HTR-8/SVneo (cell line): ENCODE measurements around the gene POLK.
A peak's percentile ranks its signal among the peaks of the same experiment; 100 is the strongest.
"Not testable (repeated sequence)": the region's sequence is repeated elsewhere in the genome, so short reads cannot be mapped to it uniquely, and the experiment has no call there.

ENCODE experiments used
- DNase-seq: peaks from one replicate; pipeline ENCODE4 v3.0.0; 2011; ENCODE audit warnings: low spot score, mixed read lengths; ENCODE audit not compliant: insufficient read length
- FAIRE-seq: peaks from 2 replicates; lab custom pipeline; 2011; peaks lifted over from hg19 to GRCh38; lab: Jason Lieb, UNC

The POLK gene

DNA sequence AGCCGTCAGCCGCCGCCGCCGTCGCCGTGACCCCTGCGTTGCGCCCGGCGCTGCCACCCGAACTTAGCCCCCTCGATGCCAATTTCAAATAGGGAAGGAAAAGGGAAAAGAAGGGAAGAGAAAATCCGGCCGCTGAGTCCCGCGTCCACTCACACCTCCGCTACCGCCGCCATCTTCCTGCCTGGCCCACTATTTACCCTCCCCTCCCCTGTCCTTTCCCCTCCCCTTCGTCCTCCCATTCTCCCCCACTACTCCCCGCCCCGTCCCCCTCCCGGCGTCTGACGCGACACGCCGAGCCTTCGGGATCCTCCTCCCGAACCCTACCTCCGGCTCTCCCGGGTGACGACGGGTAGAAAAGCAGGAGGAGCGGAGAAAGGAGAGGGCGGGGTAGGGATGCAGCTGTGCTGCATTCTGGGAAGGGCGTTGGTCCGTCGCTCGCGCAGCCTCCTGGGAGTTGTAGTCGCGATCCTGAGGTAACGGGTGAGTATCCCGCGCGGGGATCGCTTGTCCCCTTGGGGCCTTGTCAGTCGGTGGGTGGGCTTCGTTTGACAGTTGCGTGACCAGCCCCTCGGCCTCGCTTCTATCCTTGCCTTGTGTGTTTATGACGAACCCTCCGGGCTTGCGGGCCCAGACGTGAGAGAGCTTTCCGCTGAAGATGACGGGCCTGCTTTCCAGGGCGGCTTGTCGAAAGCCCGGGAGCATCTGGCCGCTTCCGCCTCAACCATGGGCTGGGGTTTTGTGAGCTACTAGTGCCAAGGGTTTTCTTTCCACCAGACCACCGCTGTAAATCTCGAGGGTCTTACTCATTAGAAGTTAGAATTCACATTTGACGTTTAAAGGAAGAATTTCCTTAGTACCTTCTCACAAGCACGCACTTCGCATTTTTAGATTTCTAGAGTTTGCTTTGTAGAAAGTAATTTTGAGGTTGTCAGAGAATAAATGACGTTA lies at the start of gene POLK, which contains the start of gene CERT1:
POLK (plus strand) TSS at position 457 of the 948 bp plus-strand sequence.
CERT1 (minus strand) TSS at position 195 of the 948 bp plus-strand sequence. CDS start 422 bp downstream, outside the sequence.
- FAIRE-seq (peak; percentile 91), DNase-seq (peak; percentile 96)

DNA sequence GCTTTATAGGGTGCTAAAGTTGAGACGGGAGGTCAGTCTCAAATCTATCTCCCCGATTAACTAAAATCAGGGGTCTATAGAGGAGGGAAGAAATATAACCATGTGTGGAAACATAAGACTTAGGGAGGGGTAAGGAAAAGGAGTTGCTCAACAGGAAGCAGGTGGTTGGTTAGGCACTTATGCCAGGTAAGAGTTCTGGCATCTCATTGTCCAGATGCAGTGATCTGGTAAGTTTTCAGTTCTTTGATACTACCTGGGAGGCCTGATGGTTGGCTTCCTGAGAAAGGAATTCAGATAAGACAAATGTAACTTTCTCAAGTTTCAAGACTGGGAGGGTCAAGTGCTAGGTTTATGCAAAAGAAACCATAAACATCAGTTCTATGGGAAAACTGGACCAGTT lies 48.0 kb upstream of the POLK start:
- DNase-seq = no peak
- no peak for FAIRE-seq

DNA sequence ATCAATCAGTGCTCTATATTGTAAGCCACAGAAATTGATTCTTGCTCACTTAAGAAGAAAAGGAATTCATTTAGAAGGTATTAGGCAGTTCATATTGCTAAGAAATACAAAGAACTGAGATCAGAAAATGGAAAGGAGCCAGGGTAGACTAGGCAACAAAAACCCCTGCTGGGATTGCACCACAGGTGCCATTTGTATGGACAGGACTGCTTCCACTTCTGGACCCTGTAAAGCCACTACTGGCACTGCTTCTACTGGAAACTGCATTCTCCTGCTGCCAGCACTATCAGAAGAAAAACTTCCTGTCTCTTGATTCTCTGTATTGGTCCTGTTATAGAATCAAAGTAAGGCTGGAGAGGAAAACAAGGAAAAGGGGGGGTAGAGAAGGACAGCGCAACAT lies 46.2 kb upstream of the POLK start:
- DNase-seq (no peak), FAIRE-seq (no peak)

DNA sequence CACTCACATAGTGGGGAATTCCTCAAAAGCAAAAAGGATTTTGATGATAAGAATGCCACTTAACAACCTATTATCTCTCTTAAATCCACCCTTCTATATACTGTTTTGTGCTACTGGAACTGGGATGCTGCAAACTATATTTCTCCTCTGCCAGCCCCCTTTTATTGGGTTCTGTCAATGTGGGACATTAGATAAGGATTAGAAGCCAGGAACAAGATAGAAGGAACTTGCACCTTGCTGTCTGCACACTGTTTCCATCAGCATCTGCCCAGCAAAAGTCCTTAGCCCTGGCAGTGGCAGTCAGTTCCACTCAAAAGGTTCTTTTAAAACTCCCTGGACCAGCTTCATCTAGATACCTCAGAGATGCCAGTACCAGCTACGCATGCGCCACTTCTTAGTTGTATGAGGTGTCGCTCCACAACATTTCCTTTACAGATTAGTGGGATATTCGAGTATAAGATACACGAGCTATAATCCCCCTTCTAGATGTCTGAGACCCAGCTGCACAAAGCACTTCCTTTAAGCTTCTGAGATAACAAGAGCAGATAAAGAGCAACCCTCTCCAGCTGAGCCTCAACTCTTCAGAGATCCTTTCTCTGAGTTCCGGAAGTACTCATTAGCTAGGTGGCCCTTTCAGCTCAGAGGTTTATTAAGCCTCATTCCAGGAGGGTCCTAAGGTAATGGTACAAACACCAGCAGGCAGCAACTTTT lies 45.5 kb upstream of the POLK start:
- no peak for FAIRE-seq
- DNase-seq = no peak

DNA sequence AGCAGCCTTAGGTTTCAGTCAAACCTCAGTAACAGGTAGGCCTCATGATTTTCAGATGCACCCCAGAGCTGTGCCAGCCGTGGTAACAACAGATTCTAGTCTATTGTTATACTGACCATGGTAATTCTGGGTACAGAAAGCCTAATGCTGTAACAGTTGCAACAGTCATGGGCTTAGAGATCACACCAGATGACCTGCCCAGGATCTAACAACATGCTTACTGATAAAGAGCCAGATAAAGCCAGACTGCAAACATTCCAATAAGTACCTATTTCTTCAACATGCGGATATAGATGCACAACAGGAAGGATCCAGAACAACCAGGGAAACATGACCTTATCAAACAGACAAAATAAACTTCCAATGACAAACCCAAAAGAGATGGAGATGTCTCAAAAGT lies 43.1 kb upstream of the POLK start:
- DNase-seq = no peak
- FAIRE-seq = no peak

DNA sequence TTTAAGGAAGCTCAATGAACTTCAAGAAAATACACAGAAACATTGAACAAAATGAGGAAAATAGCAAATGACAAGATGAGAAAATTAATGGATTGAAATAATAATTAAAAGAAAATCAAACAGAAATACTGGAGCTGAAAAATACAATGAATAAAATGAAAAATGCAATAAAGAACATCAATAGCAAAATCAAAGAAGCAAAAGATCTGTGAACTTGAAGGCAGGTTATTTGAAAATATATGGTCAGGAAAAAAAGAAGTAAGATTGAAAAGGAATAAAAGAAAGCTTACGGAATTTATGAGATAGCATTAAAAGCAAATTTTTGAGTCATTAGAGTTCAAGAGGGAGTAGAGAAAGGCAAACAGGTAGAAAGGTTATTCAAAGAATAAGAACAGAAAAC lies 42.7 kb upstream of the POLK start:
- no peak for FAIRE-seq
- DNase-seq = no peak

DNA sequence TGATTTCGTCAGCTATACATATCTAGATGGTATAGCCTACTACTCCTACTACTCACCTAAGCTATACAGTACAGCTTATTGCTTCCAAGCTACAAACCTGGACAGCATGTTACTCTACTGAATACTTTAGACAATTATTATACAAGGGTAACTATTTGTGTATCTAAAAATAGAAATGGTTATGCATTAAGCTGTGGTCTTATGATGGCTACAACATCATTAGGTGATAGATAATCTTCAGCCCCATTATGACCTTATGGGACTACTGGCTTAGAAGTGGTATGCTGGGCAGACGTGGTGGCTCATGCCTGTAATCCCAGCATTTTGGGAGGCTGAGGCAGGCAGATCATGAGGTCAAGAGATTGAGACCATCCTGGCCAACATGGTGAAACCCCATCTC lies 40.5 kb upstream of the POLK start:
- DNase-seq (no peak), FAIRE-seq (no peak)

DNA sequence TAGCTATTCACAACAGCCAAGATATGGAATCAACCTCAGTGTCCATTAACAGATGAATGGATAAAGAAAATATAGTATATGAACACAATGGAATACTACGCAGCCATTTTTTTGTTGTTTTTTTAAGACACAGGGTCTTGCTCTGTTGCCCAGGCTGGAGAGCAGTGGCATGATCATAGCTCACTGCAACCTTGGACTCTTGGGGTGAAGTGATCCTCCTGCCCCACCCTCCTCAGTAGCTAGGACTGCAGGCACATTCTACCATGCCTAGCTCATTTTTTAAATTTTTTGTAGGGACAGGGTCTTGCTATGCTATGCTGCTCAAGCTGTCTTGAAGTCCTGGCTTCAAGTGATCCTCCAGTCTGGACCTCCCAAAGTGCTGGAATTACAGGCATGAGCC lies 38.7 kb upstream of the POLK start:
- FAIRE-seq (no peak), DNase-seq (no peak)

DNA sequence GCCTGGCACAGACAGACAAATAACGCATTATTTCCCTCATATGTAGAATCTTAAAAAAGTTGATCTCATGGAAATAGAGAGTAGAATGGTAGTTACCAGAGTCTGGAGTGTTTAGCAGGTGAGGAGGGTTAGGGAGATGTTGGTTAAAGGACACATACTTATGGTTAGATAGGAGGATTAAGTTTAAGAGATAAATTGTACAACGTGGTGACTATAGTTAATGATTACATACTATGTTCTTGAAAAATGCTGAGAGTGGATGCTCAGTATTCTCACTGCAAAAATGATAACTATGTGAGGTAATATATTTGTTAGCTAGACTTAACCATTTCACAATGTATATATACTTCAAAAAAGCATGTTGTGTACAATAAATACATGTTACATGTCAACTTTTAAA lies 38.2 kb upstream of the POLK start:
- DNase-seq = no peak

DNA sequence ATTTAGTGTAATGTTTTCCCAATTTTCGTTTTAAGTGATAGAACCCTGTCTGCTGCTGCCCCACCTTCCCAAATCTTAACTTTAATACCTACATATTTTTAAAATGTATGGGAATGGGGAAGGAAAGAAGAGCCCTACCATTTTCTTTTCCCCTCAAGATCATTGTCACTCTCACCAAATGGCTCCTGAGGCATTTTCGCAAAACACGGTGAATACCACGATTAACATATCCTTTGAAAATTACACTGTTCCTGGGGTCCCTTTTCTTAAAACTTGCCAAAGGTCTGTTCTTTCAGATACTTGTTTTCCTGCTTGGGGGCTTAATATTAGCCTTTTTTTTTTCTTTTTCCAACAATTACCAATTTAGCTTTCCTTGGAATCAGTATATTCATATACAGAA lies 36.3 kb upstream of the POLK start:
- FAIRE-seq = no peak
- DNase-seq = no peak

More for the DNA sequence above, 38.2 kb upstream of the POLK start:
- no peak for FAIRE-seq

DNA sequence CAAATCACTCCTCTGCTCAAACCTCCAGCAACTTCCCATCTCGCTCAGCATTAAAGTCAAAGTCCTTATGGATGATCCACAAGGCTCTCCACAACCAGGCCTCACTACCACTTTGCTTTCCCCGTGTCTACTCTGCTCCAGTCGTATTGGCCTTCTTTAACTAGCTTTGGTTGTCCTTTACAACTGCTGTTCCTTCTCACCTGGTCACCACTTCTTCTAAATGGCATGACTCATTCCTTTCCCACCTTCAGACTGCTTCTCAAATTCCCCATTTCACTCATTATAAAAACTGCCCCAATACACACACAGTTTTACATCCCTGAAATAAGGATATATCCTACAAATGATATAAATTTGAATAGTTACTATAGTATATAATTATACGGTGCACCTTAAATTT lies 30.7 kb upstream of the POLK start:
- DNase-seq (no peak), FAIRE-seq (no peak)

DNA sequence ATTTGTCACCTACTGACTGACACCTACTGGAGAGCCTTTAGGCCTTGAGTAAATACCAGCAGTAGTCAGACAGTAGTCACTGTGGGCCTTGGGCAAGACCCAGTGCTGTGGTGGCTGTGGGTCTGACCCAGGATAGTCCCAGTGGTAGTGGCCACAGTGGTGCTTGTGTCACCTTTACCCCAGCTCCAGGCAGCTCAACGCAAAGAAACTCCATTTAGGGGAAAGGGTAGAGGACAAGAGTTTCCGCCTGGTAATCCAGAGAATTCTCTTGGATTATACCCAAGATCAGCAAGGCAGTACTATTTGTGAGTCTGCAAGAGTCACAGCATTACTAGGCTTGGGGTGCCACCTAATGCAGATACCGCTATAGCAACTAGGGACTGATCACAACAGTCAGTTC lies 29.2 kb upstream of the POLK start:
- FAIRE-seq = no peak
- DNase-seq = no peak

DNA sequence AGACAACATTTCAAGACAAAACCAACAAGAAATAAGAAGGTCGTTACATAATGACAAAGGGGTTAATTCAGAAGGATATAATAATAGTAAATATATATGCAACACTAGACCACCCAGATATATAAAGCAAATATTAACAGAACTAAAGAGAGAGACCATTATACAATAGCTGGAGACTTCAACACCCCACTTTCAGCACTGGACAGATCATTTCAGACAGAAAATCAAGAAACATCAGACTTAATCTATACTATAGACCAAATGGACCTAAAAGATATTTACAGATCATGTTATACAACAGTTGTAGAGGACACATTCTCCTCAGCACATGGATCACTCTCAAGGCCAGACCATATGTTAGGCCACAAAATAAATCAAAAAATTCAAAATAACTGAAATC lies 27.1 kb upstream of the POLK start:
- DNase-seq (no peak), FAIRE-seq (no peak)

DNA sequence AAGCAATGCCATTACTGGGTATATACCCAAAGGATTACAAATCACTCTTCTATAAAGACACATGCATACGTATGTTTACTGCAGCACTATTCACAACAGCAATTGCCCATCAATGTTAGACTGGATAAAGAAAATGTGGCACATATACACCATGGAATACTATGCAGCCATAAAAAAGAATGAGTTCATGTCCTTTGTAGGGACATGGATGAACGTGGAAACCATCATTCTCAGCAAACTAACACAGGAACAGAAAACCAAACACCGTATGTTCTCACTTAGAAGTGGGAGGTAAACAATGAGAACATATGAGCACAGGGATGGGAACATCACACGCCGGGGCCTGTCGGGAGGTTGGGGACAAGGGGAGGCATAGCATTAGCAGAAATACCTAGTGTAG lies 21.8 kb upstream of the POLK start:
- DNase-seq, FAIRE-seq: not testable (repeated sequence)

DNA sequence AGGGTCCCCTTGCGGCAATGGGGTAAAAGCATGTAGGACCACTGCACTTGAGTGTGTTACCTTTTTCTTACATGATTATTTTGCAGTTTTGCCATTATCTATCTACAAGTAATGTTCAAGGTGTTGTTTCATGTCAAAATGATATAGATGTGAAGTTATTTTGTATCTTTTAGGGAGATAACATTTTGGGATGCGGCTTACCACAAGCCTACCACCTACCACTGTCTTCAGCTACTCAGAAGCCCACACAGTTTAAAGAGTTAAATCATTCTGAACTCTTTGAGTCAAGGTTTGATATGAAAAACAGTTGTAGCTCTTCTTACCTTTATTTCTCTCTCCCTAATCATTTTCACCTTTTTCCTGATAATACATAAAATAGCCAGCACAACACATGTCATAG lies 20.1 kb upstream of the POLK start:
- DNase-seq = no peak
- FAIRE-seq = no peak

DNA sequence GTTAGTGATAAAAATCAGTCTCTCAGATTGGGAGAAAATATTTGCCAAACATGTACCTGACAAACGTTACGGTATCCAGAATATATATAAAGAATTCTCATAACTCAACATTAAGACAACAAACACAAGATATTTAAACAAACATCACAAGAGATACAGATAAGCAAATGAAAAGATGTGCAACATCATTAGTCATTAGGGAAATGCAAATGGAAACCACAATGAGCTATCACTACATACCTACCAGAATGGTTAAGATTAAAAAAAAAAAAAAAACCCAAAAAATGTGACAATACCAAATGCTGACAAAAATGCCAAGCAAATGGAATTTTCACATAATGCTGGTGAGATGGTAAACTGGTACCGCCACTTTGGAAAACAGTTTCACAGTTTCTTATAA lies 15.7 kb upstream of the POLK start:
- FAIRE-seq = no peak
- no peak for DNase-seq

DNA sequence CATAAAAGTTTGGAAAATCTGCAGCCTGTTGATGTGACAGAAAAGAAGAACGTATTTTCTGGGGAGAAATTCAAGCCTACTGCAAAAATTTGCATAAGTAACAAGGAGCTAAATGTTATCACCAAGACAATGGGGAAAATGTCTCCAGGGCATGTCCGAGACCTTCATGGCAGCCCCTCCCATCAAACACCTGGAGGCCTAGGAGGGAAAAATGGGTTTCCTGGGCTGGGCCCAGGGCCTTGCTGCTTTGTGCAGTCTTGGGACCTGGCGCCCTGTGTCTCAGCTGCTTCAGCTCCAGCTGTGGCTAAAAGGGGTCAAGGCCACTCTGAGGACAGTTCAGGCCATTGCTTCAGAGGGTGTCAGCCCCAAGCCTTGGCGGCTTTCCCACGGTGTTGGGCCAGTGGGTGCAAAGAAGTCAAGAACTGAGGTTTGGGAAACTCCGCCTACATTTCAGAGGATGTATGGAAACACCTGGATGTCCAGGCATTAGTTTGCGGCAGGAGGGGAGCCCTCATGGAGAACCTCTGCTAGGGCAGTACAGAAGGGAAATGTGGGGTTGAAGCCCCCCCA lies 13.4 kb upstream of the POLK start:
- FAIRE-seq (no peak), DNase-seq (no peak)

DNA sequence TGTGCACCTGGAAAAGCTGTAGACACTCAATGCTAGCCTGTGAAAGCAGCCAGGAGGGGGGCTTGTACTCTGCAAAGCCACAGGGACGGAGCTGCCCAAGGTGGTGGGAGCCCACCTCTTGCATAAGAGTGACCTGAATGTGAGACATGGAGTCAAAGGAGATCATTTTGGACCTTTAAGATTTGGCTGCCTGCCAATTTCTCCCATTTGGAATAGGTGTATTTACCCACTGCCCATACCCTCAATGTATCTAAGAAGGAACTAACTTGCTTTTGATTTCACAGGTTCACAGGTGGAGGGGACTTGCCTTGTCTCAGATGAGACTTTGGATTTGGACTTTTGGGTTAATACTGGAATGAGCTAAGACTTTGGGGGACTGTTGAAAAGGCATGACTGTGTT lies 12.8 kb upstream of the POLK start:
- FAIRE-seq, DNase-seq: not testable (repeated sequence)

DNA sequence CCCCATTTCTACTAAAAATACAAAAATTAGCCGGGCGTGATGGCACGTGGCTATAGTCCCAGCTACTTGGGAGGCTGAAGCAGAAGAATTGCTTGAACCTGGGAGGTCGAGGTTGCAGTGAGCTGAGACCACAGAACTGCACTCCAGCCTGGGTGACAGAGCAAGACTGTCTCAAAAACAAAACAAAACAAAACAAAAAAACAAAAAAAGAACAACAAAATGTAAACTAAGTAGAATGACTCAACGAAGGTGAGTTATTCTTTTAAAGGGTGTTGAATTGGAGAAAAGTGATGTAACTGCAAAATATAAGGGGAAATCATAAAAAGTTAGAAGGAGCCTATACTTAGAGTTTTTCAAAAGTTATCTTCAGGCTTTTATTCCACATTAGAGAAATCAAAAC lies 6.6 kb upstream of the POLK start:
- not testable (repeated sequence) for DNase-seq, FAIRE-seq

DNA sequence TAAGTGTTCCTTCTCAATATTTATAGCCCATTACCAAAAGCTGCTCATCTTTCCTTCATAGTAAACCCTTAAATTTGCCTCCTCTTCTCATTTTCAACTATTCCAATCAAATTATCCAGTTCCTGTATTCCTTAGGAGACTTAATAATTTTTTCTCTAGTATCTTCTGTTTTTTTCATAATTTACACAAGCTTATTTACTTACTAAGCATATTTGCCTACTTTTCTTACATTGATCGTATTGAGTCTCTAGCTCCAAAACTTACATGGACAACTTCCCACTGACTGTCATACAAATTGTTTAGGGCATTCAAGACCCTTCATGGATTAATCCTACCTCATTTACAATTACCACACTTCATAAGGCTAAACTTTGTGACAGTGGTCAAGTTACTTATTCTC lies 3.9 kb upstream of the POLK start:
- FAIRE-seq (no peak), DNase-seq (no peak)

DNA sequence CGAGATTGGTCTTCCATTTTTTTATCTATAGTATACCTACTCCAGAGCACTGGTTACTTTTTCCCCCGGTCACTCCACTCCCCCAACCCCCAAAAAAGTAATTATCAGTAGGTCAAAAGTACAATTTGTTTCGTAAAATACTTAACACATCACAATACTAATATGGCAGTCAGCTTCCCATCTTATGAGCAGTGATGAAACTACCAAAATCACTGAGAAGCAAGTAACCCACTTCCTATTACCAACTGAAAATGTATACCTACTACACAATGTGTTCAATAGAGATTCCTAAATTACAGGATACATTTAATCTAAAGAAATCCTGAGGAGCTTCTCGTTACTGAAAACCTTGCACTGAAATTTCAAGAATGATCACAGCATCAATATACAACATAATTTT lies 2.1 kb upstream of the POLK start:
- DNase-seq (no peak), FAIRE-seq (no peak)
